Fibroblast of mammary gland (primary cell): ENCODE results near the gene NOC4L.

Experiments used
- DNase-seq: peaks from one replicate; pipeline ENCODE4 v3.0.0-alpha.2; 2010; ENCODE audit warnings: low read depth
- H3K4me3 ChIP-seq: 2 replicates; pipeline ENCODE4 v1.5.1; 2011; ENCODE audit warnings: low read depth, mild to moderate bottlenecking, low read length, moderate library complexity; ENCODE audit not compliant: control insufficient read depth
- CTCF ChIP-seq: conservative IDR thresholded peaks from 2 replicates; pipeline ENCODE4 v1.5.1; 2011; ENCODE audit warnings: low read depth, low read length, inconsistent platforms; ENCODE audit not compliant: control insufficient read depth, insufficient read depth

NOC4L gene

GRCh38 chr12:132173135-132174014, 29.1 kb downstream of the NOC4L start:
- DNase-seq, result no peak
- no peak for TF ChIP-seq CTCF

GRCh38 chr12:132174015-132174838, 30.0 kb downstream of the NOC4L start:
- no peak for DNase-seq
- no peak overlapping the region for H3K4me3 ChIP-seq
- no peak for TF ChIP-seq CTCF

More at GRCh38 chr12:132173135-132174014, 29.1 kb downstream of the NOC4L start:
- no peak overlapping the region for H3K4me3 ChIP-seq

GRCh38 chr12:132174839-132175490, 30.7 kb downstream of the NOC4L start:
- no peak for DNase-seq
- no peak for TF ChIP-seq CTCF
- no peak overlapping the region for H3K4me3 ChIP-seq

GRCh38 chr12:132175496-132176384, 31.5 kb downstream of the NOC4L start:
- TF ChIP-seq CTCF, result no peak
- H3K4me3 ChIP-seq, result no peak overlapping the region
- DNase-seq, result no peak

- TF ChIP-seq CTCF, result no peak
- DNase-seq, result no peak
- no peak overlapping the region for H3K4me3 ChIP-seq
Observed at GRCh38 chr12:132176385-132176919, 32.2 kb downstream of the NOC4L start.
